Measurements from ENCODE around the gene ARHGEF28.

DNA sequence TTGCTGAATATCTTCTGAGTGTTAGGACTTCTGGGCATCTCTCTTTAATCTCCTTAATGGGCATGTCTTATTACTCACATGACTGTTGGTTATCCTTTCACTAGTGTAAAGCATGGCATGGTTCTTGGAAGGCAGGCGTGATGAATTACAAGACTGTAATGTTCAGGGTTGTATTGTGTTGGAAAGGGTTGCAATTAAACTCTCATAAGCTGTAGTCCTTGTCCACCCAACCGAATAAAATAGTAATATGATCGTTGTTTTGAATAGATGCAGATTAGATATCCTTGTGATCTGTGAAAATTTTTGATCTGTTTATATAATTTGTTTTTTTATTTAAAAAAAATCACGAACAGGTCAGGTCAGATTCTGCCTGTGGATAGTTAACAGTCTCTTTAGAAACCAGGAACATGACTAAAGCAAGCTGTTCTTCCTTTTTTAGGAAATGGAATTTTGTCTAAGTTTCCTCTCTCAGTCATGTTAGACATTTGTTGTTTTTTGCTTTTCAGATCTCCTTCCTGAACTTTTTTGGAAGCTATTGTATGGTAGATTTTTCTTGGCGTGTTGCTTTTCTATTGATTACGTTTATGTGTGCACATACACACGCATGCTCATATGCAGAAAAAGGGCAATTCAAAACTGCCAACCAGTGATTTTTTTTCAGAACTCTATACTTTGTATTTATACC is 121.8 kb downstream of the ARHGEF28 start:
- TF ChIP-seq ZBTB25 (CRISPR knock-in tag; IDR thresholded peaks at IDR 0.05) (no peak), BHLHE40 (IDR thresholded peaks at IDR 0.05; ENCODE audit: low read length) (no peak), ZNF589 (CRISPR knock-in tag; conservative IDR thresholded peaks at IDR 0.05) (no peak), MNT (IDR thresholded peaks at IDR 0.05) (no peak)
- TF ChIP-seq, protein P1, sequence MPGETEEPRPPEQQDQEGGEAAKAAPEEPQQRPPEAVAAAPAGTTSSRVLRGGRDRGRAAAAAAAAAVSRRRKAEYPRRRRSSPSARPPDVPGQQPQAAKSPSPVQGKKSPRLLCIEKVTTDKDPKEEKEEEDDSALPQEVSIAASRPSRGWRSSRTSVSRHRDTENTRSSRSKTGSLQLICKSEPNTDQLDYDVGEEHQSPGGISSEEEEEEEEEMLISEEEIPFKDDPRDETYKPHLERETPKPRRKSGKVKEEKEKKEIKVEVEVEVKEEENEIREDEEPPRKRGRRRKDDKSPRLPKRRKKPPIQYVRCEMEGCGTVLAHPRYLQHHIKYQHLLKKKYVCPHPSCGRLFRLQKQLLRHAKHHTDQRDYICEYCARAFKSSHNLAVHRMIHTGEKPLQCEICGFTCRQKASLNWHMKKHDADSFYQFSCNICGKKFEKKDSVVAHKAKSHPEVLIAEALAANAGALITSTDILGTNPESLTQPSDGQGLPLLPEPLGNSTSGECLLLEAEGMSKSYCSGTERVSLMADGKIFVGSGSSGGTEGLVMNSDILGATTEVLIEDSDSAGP (CRISPR knock-in tag; IDR thresholded peaks at IDR 0.05; ENCODE audit: borderline replicate concordance): no peak
- TF ChIP-seq, protein P2, sequence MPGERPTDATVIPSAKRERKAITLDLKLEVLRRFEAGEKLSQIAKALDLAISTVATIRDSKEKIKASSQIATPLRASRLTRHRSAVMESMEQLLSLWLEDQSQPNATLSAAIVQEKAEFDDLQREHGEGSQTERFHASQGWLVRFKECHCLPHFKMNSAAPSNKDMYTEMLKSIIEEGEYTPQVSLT (CRISPR knock-in tag; IDR thresholded peaks at IDR 0.05; ENCODE audit: borderline replicate concordance, low read depth): no peak
- TF ChIP-seq, protein P3, sequence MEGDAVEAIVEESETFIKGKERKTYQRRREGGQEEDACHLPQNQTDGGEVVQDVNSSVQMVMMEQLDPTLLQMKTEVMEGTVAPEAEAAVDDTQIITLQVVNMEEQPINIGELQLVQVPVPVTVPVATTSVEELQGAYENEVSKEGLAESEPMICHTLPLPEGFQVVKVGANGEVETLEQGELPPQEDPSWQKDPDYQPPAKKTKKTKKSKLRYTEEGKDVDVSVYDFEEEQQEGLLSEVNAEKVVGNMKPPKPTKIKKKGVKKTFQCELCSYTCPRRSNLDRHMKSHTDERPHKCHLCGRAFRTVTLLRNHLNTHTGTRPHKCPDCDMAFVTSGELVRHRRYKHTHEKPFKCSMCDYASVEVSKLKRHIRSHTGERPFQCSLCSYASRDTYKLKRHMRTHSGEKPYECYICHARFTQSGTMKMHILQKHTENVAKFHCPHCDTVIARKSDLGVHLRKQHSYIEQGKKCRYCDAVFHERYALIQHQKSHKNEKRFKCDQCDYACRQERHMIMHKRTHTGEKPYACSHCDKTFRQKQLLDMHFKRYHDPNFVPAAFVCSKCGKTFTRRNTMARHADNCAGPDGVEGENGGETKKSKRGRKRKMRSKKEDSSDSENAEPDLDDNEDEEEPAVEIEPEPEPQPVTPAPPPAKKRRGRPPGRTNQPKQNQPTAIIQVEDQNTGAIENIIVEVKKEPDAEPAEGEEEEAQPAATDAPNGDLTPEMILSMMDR (CRISPR knock-in tag; IDR thresholded peaks at IDR 0.05): no peak
